Suppressor macrophage (primary cell): ENCODE measurements around the gene SFMBT2.
A peak's percentile ranks its signal among the peaks of the same experiment; 100 is the strongest.

Experiments
- DNase-seq, 4 experiments: peaks; one replicate each; pipeline ENCODE4 v3.0.0-alpha.2; 2020 to 2022

Gene SFMBT2

DNA sequence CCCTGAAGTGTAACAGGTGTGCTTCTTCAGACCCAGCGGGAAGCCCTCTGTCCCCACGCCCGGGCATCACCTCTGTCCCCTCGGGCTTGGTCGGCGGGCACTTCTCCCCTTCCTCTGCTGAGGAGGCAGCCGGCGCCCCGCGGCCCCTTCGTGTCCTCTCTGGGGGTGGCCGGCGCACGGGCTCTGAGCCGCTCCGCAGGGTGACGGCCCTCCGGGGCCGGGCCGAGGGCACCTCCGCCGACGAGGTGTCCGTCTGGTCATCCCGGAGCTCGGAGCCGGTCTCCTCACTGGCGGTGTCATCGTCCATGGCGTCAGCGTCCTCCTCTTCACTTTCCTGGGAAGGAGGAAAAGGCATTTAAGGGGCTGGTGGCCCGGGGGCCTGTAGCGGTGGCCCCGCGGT, 239.0 kb downstream of the SFMBT2 start:
- DNase-seq, result no peak

DNA sequence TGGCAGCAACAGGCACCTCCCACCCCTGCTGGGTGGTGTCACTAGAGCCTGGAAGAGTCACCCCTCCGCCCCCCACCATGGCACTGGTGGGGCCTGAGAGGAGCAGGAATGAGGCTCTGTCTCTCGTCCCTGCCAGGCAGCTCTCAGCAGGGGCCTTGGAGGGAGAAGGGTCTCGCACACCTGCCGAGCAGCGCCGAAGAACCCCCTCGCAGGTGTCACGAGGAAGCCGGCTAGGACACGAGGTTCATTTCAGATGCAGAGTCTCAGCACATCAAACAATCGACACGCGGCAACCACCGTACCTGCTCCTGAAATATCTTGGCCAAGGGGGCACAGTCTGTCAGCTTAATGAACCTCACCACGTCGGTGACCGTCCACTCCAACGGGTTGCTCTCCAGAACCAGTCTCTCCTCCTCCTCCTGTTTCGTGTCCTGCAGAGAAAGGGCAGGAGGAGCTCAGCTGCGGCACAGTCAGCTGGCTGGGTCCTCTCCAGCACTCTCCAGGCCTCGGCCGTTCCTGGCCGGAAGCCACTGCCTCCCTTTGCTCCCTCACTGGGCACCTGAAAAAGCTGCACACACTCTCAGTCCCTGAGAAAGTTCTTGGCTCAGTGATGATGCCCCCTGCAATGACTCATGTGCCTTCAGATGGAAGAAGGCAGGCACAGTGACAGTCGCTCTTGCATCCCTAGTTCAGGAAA, 240.1 kb downstream of the SFMBT2 start:
- DNase-seq, result no peak

GRCh38 chr10:7168414-7168813, 242.4 kb downstream of the SFMBT2 start:
- DNase-seq, result no peak

GRCh38 chr10:7165500-7166177, 245.2 kb downstream of the SFMBT2 start:
- DNase-seq, result no peak

DNA sequence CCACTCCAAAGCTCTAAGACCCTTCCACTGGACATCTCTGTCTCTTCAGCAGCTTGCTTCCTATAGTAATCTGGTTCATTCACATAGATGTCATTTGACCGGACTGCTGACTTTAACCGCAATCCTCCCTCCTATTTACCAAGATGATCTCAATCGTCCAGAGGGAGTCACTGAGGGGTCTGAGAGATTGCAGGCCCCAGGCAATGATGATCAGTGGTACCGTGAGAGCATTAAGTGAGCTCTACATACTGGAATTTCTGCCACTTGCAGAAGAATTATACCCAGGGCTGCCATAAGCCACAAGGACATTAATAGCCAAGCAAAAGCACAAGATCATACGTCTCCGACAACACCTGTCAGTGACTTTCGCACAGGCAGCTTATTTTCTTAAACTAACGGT, 245.9 kb downstream of the SFMBT2 start:
- no peak for DNase-seq

GRCh38 chr10:7162331-7162730, 248.5 kb downstream of the SFMBT2 start:
- DNase-seq, result no peak

GRCh38 chr10:7161484-7162250, 249.2 kb downstream of the SFMBT2 start:
- DNase-seq, result no peak

- DNase-seq, result no peak
Measured at GRCh38 chr10:7159928-7160327, 250.9 kb downstream of the SFMBT2 start.

GRCh38 chr10:7159517-7159916, 251.3 kb downstream of the SFMBT2 start:
- no peak for DNase-seq

GRCh38 chr10:7157091-7157490, 253.7 kb downstream of the SFMBT2 start:
- DNase-seq, result peak; percentile 39 to 68 (median 56)

DNA sequence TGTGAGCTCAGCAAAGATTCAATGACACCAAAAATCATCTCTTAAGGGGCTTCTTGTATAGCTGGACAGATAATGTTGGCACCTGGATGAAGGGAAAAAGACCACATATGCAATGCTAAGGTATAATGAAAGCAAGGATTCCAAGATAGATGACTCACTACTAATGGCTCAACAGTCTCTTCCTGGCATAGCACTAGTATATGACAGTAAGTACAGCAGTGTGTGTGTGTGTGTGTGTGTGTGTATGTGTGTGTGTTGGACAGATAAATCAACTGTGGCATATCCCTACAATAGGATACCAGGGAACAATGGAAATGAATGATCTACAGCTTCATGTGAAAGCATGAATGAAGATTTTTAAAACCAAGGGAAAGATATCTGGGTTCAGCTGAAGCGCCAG, 257.1 kb downstream of the SFMBT2 start:
- no peak for DNase-seq

- no peak for DNase-seq
Measured at GRCh38 chr10:7152982-7153381, 257.9 kb downstream of the SFMBT2 start.

GRCh38 chr10:7152341-7152740, 258.5 kb downstream of the SFMBT2 start:
- DNase-seq, result no peak

DNA sequence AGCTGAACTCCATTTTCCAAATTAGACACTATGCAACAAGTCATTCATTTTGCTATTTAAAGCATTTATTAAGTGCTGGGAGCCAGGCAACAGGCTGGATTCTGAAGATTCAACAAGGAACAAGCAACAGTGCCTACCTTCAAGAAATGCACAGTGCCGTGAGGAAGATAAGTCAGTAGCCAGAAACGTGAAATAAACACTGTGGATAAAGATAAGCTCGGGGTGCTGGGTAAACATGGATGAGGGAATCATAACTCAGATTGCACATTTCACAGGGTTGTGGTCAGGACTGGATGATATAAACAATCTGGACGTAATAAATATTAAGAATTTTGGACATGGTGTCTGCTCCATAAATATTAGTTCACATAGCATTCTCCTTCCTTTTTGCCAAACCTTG, 259.3 kb downstream of the SFMBT2 start:
- DNase-seq, result no peak

DNA sequence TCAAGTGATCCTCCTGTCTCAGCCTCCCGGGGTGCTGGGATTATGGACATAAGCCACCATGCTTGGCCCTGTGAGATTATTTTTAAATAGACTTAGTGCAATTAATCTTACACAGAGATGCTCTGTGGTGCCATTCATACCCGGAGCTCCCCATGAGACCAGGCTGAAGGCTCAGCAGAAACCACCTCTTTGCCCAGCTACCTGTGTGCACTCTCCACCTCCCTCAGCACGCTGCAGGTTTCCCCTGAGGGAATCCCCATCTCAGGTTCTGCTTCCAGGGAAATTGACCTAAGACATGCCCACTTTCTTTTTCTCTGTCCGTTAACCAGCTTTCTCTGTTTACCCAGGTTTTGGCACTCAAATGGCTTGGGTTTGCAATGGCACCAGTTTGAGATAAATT, 260.5 kb downstream of the SFMBT2 start:
- no peak for DNase-seq

- peak in 2 of 4 experiments; percentile 7 to 40 for DNase-seq
Measured at GRCh38 chr10:7146189-7146588, 264.6 kb downstream of the SFMBT2 start.

GRCh38 chr10:7136016-7136415, 274.8 kb downstream of the SFMBT2 start:
- DNase-seq, result no peak

DNA sequence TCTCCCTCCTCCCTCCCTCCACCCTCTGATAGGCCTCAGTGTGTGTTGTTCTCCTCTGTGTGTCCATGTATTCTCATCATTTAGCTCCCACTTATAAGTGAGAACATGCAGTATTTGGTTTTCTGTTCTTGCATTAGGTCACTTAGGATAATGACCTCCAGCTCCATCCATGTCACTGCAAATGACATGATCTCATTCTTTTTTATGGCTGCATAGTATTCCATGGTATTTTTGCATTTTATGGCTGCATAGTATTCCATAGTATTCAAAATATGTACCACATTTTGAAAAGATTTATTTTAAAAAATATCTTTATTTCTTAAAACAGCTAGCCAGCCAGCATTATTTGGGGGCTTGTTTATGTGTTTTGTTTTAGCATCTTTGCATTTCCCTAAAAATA, 275.6 kb downstream of the SFMBT2 start:
- DNase-seq, result no peak

- DNase-seq, result no peak
Measured at GRCh38 chr10:7134448-7134847, 276.4 kb downstream of the SFMBT2 start.

DNA sequence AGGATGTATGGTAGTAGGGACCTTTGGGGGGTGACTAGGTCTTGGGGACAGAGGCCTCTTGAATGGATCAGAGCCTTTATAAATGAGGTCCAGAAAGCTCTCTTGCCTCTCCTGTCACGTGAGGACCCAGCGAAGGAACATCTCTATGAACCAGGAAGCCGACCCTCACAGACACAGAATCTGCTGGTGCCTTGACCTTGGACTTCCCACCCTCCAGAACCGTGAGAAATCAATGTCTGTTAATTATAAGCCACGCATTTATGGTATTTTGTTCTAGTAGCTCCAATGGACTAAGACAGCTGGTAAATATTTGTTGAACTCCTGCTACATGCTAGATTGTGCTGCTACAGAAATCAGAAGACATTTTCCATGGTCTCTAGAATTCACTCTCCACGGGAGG, 276.9 kb downstream of the SFMBT2 start:
- DNase-seq, result no peak

- DNase-seq, result no peak
Measured at GRCh38 chr10:7133278-7133677, 277.6 kb downstream of the SFMBT2 start.

DNA sequence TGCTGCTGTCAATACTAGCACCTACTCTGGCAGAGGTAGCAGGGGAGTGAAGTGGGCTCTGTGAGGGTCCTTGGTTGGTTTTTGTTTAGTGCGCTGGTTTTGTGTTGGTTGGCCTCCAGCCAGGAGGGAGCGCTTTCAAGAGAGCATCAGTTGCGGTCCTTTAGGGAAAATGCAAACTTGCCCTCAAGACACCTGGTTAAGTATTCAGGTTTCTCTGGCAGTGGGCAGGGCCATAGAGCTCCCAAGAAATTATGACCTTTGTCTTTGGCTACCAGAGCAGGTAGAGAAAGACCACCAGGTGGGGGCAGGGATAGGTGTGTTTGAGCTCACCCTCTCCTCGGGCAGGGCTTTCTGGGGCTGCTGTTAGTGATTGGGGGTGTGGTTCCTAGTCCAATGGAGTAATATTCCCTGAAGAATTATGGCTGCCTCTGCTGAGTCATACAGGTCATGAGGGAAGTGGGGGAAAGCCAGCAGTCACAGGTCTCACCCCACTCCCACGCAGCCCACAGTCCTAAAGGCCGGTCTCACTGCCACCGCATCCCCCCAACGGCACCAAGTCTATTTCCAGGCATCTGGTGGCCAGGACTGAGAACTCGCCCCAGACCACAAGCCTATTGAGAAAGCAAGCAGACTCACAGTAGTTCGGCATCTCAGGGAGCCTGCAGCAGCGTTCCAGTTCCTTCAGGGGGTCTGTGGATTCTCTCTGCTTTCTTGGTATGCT, 280.5 kb downstream of the SFMBT2 start:
- DNase-seq, result peak; percentile 36 to 67 (median 60)

- DNase-seq, result peak; percentile 5 to 56 (median 20)
Measured at GRCh38 chr10:7123774-7124173, 287.1 kb downstream of the SFMBT2 start.
